ENCODE data around the gene NAGLU.
A peak's percentile ranks its signal among the peaks of the same experiment; 100 is the strongest.

NAGLU gene

DNA sequence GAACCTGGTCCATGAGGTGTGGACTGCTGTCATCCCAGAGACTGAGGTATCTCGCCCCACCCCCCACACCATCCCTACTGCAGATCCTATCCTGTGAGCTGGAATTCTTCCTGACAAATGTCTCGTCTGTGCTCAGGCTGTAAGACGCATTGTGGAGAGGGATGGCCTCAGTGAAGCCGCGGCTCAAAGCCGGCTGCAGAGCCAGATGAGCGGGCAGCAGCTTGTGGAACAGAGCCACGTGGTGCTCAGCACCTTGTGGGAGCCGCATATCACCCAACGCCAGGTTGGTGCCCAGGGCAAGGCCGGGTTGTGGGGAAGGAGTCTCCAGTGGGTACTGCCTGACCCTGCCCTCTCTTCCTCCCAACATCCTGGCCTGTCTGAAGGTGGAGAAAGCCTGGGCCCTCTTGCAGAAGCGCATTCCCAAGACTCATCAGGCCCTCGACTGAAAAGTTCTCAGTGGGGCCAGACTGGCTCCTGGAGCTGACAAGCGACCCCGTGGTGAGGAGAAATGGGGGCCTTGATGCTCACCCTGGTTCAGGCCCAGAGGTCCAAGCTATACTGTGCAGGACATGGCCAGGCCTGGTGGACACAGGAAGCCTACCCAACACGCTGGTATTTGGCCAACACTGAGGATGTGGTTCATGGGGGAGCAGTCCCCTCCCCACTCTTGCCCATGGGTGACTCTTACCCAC lies 29.6 kb downstream of the NAGLU start:
- ChIA-PET POLR2A (interaction anchor here (1.0 kb wide), 1 partner anchor 803 kb away, joined by 3 read pairs; no protein-coding TSS in a partner anchor), CTCF (interaction anchor here (0.9 to 5.5 kb wide), 4 partner anchors 13 to 198 kb away, joined by 4 to 49 read pairs (median 4); partner anchors contain the start of gene PSMC3IP)
- DNase-seq (ENCODE audit: extremely low spot score) = no peak
- TF ChIP-seq, protein P1, sequence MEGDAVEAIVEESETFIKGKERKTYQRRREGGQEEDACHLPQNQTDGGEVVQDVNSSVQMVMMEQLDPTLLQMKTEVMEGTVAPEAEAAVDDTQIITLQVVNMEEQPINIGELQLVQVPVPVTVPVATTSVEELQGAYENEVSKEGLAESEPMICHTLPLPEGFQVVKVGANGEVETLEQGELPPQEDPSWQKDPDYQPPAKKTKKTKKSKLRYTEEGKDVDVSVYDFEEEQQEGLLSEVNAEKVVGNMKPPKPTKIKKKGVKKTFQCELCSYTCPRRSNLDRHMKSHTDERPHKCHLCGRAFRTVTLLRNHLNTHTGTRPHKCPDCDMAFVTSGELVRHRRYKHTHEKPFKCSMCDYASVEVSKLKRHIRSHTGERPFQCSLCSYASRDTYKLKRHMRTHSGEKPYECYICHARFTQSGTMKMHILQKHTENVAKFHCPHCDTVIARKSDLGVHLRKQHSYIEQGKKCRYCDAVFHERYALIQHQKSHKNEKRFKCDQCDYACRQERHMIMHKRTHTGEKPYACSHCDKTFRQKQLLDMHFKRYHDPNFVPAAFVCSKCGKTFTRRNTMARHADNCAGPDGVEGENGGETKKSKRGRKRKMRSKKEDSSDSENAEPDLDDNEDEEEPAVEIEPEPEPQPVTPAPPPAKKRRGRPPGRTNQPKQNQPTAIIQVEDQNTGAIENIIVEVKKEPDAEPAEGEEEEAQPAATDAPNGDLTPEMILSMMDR (IDR thresholded peaks at IDR 0.05; ENCODE audit: control extremely low read depth, extremely low read depth, low read depth, missing control alignments) = no peak

DNA sequence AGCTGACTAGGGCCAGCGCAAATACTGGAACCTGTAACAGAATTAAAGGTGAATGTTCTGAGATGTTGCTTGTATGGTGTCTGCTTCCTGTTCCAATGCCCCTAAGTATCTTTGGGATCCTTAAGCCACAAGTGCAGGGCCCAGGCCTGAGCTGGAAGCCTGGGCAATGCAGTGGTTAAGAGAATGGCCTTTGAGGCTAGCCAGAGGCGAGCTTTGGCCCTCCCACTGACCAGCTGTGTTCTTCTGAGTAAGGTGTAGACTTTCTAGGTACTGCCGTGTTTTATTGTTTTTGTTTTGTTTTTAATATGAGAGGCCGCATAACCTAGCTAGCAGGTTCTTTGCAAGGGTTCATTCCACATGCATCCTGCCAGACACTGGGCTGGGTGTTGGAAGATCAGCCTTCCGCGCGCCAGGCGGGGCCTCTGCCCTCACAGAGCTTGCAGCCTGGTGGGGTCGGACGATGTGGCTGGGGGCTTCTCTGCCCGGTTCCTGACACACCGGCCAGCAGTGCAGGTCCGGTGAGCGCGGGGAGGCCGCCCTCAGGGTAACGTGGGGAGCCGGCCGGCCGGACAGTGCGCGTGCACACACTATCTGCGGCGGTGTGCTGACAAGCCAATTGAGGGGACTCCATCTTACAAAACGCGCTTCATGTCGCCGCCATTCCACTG lies 30.3 kb downstream of the NAGLU start:
- POLR2A ChIA-PET = no interaction called here
- CTCF ChIA-PET = interaction anchor here (1.0 to 5.5 kb wide), 2 partner anchors 12 to 106 kb away, joined by 4 to 49 read pairs; partner anchors contain the start of gene PSMC3IP
- TF ChIP-seq, protein P1 (IDR thresholded peaks at IDR 0.05; ENCODE audit: control extremely low read depth, extremely low read depth, low read depth, missing control alignments) = no peak
- DNase-seq (ENCODE audit: extremely low spot score) = no peak

DNA sequence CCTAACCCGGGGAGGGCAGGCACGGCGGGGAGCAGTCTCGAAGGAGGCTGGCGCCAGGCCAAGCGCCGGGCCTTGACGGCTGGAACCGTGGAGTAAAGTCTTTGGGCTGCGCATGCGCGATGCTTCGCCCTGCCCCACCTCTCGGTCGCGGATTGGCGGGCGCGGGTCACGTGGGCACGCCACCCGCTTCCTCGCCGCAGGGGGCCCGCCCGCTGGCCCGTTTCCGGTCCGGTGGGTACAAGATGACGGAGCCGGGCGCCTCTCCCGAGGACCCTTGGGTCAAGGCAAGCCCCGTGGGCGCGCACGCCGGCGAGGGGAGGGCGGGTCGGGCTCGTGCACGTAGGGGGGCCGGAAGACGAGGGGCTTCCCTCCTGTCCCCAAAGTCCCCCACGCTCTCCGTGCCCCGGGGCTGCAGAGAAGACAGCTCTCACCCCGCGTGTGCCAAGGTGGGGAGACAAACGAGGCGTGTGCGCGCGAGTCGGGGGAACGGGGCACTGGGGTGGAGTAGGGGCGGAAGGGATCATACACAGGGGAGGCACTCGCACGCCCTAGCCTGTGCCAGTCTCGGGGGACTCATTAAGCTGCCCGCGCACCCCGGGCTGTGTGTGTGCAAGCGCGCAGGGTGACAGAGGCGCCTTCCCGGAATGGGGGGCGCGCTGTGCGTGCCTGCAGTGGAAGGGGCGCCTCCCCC lies 31.0 kb downstream of the NAGLU start, which contains the start of gene MLX:
Gene MLX, plus strand, starts transcription at position 218 of the 691 bp plus-strand sequence. Its CDS starts 25 bp downstream, at position 243.
- ChIA-PET CTCF (interaction anchor here (0.8 to 5.5 kb wide), 4 partner anchors 11 to 257 kb away, joined by 3 to 49 read pairs (median 4); partner anchors contain the start of genes BECN1 and PSMC3IP), POLR2A (interaction anchor here (1.0 to 1.1 kb wide), 2 partner anchors 11 to 31 kb away, joined by 3 to 5 read pairs; partner anchors contain the start of gene NAGLU)
- peak; percentile 100 for DNase-seq (ENCODE audit: extremely low spot score)
- TF ChIP-seq, protein P1 (IDR thresholded peaks at IDR 0.05; ENCODE audit: control extremely low read depth, extremely low read depth, low read depth, missing control alignments) = no peak

DNA sequence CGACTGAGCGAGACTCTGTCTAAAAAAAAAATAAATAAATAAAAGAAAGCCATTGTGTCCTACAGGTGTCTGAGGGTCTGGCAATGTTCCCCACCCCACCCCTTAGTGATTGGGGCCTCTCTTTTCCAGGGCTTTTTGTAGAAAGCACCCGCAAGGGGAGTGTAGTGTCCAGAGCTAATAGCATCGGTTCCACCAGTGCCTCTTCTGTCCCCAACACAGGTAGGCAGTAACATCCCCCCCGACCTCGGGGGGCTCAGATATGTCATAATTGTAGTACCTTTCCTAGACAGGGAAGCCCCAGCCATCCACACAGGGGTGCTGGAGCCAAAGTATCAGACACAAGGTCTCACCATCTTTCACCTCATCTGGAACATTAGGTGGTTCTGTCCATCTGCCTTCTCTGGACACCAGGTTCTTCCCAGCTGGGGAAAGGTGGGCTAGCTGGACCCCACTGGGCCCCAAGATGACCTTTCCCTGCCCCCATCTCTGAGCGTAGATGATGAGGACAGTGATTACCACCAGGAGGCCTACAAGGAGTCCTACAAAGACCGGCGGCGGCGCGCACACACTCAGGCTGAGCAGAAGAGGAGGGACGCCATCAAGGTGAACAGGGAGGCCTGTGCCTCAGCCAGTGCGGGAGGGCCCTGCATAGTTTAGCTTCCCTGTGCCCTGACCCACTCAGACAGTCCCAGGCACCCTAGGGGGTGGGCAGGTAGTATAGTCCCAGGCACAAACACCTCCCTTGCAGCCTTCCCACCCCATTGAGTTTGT lies 32.5 kb downstream of the NAGLU start:
- ChIA-PET CTCF (interaction anchor here (1.7 to 5.5 kb wide), 2 partner anchors 10 to 256 kb away, joined by 5 to 49 read pairs; partner anchors contain the start of genes BECN1 and PSMC3IP), POLR2A (no interaction called here)
- no peak for DNase-seq (ENCODE audit: extremely low spot score)
- TF ChIP-seq, protein P1 (IDR thresholded peaks at IDR 0.05; ENCODE audit: control extremely low read depth, extremely low read depth, low read depth, missing control alignments) = no peak

DNA sequence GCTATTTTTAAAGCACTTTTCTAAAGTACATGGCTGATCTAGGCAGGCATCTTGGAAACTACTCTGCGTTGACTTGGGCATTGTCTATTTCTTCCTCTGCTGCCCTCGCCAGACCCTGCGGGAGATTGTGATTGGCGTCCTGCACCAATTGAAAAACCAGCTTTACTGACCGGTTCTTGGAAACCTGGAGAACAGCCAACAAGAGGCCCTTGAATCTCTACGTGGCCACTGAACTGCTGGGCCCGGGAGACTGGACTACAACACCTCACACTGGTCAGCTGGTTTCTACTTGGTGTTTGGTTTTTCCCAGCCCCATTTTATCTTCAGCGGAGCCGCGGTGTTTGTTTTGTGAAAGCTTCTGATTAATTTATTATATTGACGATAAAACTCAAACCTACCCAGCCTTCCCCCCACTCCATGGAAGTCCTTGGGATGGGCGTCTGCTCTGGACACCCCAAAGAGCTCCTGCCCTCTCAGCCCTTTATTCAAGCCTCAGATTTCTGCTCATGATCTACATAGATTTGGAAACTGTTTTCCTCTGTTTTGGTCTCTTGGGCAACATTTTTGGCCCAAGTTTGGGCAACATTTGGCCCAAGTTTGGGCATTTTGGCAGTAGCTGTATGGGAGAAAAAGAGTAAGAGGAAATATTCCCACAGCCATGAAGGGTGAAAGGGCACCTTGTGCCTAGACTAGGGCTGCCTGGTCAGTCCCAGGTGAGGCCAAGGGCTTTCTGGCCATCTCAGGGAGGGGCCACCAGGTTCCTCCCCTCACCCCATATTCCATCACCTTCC lies 35.6 kb downstream of the NAGLU start:
- ChIA-PET CTCF (no interaction called here), POLR2A (no interaction called here)
- DNase-seq (ENCODE audit: extremely low spot score) = no peak
- TF ChIP-seq, protein P1 (IDR thresholded peaks at IDR 0.05; ENCODE audit: control extremely low read depth, extremely low read depth, low read depth, missing control alignments) = no peak
